Testis (tissue), 2 donors: ENCODE measurements around the gene RABGAP1L.

Experiments used
- POLR2A ChIP-seq: fragments of 450-650 bp; IDR thresholded peaks from one replicate; pipeline ENCODE4 v1.6.1; 2017; ENCODE audit warnings: antibody characterized with exemption, mild to moderate bottlenecking, moderate library complexity
- TF ChIP-seq, protein P1 (sequence below), 3 experiments: fragments of 450-650 bp in 2 of 3; fragments of 200-600 bp in 1 of 3; sonication (generic) in 1 of 3; IDR thresholded peaks; one replicate each; pipeline ENCODE4 v1.5.1; 2016 to 2019; ENCODE audit warnings: antibody characterized with exemption in 3 of 3, mild to moderate bottlenecking in 2 of 3, moderate library complexity in 1 of 3

DNA sequence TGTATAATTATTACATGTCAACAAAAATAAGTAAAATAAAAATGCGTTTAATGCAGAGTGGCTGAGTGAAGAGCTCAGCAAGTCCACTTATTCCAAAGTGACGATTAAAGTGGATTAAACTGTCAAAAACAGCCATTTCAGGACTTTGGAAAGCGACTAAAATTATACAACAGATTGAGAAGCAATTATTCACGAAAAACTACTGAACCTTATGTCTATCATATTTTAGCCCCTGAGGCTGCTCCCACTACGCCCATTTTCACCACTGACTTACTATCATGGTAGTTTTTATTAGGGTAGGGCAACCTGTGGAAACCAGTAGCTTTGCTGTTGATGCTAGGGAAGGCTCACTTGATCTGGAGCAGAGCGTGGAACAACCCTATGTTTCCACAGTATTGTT is 174.1 kb downstream of the RABGAP1L start:
- TF ChIP-seq POLR2A = no peak
- TF ChIP-seq, protein P1, sequence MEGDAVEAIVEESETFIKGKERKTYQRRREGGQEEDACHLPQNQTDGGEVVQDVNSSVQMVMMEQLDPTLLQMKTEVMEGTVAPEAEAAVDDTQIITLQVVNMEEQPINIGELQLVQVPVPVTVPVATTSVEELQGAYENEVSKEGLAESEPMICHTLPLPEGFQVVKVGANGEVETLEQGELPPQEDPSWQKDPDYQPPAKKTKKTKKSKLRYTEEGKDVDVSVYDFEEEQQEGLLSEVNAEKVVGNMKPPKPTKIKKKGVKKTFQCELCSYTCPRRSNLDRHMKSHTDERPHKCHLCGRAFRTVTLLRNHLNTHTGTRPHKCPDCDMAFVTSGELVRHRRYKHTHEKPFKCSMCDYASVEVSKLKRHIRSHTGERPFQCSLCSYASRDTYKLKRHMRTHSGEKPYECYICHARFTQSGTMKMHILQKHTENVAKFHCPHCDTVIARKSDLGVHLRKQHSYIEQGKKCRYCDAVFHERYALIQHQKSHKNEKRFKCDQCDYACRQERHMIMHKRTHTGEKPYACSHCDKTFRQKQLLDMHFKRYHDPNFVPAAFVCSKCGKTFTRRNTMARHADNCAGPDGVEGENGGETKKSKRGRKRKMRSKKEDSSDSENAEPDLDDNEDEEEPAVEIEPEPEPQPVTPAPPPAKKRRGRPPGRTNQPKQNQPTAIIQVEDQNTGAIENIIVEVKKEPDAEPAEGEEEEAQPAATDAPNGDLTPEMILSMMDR (IDR thresholded peaks at IDR 0.05) = no peak
